HG02970 (cell line): ENCODE data around the gene GCLC.
"Not testable (repeated sequence)": the region's sequence is repeated elsewhere in the genome, so short reads cannot be mapped to it uniquely, and the experiment has no call there.

Experiments used
- ATAC-seq: cut with Tn5 transposase; IDR thresholded peaks from one replicate; pipeline ENCODE4 v1.9.1; 2021; ENCODE audit warnings: mild to moderate bottlenecking, moderate library complexity, moderate number of reproducible peaks; ENCODE audit not compliant: unreplicated experiment, low FRiP score

GCLC gene

DNA sequence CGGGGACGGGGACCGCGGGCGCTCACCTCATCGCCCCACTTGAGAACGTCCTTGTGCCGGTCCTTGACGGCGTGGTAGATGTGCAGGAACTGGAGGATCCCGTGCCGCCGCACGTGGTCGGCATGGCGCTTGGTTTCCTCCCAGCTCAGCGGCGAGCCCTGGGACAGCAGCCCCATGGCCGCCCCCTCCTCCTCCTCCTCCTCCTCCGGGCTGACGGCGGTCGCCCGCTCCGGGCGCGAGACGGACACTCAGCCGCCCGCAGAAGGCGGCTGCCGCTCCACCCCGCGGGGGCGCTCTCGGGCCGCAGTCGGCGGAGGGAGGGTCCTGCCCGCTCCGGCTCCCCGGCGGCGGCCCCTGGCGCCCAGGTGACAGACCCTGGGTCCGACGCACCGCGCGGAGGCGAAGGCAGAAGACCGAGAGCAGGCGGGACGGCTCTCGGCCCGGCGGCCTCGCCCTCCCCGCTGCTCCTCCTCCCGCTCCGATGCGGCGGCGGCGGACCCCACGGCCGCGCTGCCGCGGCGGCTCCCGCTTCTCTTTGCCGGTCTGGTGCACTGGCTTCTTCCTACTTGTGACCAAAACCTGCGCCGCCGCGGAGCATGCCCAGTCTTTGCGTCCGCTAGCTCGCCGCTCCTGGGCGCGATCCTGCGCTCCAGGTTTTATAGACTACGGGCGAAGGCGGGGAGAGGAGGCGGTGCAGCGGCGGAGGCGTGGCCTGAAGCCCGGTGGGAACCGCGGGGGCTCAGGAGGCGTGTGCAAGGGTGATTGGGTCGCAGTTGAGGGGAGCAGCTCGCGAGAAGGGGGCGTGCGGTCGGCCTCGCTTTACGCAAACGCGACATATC lies at the start of gene GCLC:
TSS of gene GCLC (minus strand) at position 632 of the 839 bp plus-strand sequence. CDS start at position 176, 456 bp downstream.
- peak; percentile 60 for ATAC-seq

DNA sequence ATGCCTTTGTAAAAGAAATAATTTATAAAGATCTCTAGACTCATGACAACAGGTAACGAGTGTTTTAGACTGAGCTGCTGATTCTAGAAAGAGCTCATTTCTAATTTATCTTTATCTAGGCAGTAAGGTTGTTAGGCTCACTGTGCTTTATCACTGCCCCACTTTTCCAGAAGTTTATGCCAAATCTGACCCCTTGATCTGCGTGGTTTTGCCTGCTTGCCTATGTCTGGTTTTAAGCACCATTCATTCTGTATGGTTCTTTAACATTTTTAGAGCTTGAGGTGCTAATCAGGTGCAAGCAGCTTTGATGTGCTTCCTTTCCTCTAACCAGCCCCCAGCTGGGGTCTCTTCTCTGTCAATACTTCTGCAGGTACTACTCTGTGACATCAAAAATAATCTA lies 49.7 kb upstream of the GCLC start:
- no peak for ATAC-seq

DNA sequence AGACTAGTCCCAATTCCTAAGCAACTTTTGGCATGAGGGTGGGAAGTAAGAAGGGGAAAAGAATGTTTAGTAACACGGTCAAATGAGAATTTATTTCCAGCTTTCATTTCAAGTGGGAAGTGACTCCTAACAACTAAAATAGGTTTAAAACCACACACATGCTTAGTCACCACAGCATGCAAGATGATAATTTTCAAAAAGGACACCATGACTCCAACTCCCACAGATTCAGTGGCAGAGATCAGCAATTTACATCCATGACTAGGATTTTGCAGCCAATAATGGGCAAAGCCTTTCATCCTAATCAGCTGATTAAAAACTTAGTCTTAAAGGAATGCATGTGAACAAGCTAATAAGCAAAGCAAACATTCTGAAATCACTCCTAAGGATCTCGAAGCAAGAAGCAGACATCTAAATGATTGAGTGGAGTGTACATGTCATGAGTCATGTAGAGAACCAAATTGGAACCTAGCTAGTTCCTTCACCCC lies 48.1 kb upstream of the GCLC start:
- ATAC-seq = no peak

DNA sequence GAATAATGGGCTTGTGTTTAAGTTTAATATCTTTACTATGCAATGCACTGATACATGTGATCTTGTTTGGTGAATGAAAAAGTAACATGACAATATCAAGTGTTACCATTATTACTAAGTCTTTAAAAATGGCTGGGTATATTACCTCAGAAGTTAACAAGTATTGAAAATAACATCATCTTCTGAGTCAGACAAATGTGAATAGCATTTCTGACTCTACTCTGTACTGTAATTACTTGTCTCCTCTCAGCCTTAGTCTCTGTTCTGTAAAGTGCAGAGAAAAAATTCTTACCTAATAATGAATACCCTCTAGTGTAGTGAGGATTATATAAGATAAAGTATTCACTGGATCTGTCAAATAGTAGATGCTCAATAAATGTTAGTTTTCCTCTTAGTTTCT lies 47.0 kb upstream of the GCLC start:
- ATAC-seq = no peak

DNA sequence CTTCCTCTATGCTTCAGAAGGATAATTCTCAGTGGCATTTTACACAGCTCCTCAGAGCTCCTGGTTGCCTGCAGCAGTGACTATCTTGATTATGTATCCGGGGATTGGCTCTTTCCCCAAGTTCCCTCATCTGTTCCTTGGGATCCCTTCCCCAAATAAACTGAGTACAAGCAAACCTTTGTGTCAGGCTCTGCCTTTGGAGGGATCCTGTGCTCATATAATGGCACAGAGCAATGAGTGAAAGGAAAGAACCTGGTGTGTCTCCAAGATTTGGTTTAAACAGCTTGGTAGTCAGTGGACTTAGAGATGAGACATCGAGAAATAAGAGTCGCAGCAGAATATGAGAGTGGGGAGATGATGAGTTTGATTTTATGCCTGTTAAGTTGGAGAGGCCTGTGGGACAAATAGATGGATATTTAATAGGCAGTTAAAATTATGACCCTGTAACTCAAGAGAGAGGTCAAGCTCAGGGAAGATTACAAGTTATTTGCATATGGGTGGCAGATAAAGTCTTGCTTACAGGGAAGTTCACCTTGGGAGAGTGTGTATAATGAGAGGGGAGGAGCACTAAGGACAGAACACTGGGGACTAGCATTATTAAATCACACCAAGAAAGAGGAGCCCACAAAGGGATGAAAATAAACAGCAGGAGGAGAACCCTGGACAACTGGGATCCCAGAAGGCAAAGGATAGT lies 44.1 kb upstream of the GCLC start:
- no peak for ATAC-seq

DNA sequence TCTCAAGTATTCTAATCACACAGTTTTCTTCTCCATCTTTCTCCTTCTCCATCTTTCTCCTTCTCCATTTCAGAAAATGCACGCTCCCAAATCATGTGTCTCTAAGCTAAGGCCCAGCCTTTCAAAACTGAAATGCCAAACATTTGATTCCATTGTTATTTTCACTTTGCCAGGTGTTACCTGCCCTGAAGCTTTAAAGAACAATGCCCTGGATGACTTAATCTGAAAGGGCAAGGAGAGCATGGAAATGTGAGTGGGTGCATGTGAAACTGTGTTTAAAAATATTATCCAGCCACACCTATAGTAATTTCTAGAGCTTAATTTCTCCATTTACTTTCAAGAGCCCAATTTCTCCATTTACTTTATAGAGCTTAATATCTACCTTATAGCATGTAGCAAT lies 42.4 kb upstream of the GCLC start:
- ATAC-seq = no peak

DNA sequence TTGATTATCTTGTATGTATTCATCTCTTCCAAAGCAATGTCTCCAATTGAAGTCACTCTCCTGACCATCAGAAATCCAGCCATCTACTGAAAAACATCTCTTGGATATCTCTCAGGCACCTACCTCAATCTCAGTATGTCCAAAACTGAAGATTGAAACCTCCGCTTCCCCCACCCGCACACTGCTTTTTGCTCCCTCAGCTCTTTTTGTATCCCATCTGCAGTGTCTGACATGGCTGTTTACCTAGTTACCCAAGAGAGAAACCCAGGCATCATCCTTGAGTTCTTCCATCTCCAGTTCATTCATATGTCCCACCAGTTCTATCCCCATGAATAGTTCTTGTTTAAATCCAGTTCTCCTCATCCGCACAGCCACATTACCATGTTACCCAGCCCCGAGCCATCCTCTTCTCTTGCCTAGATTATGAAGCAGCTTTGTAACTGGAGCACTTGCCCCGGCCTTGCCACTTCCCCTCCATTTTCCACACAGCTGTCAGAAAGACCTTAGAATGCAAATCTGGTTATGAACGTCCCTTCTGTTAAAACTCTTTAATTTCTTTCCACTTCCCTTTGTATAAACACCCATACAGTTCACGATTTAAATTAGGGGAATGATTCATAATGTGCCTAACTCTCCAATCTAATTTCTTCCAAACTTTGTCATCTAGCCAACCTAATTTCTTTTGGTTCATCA lies 40.5 kb upstream of the GCLC start:
- ATAC-seq = no peak

DNA sequence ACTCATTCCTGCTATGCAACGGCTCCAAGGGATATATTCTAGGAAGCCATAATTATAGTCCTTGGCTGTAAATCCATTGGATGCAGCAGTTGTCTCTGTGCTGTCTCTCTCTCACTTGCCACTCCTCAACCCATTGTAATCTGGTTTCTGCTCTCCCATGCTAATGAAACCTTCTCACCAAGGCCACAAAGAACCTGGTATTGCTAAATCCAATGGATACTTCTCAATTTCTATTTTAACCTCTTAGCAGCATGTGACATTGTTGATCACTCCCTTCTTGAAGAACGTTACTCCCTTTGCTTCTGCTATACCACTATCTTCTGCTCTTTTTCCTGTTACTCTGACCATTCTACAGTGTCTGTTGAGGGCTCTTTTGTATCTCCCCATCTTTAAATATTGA lies 39.8 kb upstream of the GCLC start:
- no peak for ATAC-seq

DNA sequence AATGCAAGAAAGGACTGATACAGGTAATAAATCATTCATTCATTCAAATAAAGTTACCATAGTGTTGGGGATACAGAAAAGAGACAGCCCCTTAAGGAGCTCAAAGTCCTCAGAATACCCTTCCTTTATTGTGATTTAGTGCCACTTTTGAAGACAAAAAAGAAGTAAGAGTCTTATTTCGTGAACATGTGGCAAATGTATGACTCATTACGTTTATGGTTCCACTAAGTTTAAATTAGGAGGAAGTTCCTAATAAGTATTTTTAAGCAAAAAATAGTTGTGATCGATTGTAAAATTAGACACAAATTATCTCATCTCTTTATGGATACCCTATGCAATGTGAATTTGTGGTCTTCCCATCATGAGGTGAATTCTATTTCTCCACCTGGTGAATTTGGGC lies 38.5 kb upstream of the GCLC start:
- ATAC-seq = no peak

DNA sequence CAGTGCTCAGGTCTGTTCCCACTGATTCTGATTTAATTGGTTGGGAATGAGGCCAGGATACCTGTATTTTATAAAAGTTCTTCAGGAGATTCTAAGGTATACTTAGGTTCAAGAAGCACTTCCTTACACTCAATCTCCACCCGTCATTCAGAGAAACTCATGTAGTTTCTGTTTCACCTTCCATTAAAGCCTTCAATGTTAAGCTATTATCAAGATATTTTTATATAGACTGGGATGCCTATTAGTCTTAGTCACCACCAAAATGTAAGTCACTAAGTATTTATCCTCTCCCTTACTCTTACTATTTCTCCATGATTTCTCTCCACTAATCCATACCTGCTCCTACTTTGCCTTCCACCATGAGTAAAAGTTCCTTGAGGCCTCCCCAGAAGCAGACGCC lies 38.1 kb upstream of the GCLC start:
- ATAC-seq = no peak

DNA sequence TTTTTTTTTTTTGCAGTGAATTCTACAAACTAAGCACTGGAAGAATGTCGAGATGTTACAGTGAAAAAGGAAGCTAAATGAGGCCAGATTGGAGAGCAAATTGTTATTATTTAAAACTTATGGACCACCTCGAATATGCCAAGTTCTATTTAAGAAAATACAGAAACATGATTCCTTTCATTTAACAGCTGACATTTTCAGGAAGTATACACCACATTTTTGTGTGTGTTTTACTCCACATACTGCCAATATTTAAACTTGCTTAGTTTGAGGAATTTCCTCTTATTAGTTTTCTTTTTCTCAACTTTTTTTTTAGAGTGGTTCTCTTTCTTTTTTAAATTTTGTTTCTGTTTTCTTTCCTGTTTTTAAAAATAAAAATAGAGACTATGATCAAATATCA lies 37.0 kb upstream of the GCLC start:
- no peak for ATAC-seq

DNA sequence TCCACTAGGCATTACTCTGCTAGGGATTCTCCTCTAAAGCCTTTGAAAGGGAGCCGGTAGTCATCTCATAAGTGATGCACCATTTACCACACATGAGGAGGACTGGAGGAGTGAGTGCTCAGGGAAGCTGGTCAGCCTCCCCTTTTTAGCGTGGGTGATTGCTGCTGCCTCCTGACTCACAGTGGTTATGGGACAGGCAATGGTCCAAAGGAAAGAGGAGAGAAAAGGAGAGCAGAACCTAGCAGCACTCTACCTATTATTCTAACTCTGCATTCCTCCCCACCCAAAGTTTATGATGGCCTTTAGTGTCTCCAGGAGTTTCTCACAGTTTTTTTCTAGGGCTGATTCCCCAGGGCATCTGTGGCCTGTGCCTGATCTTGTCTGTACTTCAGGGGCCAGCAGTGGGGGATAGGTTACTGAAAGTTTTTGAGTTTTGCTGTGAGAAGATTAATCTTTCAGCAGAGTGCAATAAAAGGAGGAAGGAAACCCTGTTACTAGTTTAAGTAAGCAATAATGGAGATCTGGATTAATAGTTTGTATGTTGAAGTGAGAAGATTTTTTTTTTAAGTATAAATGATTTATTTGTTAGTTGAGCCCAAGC lies 36.4 kb upstream of the GCLC start:
- ATAC-seq = no peak

DNA sequence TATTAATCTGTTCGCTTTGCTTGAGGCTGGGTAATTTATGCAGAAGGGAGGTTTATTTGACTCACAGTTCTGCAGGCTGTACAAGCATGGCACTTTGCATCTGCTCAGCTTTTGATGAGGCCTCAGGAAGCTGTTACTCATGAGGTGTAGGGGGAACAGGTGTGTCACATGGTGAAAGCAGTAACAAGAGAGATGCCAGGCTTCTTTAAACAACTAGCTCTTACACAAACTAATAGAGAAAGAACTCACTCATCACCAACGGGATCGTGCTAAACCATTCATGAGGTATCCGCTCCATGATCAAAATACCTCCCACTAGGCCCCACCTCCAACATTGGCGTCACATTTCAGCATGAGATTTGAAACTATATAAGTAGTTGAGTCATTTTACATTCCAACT lies 34.4 kb upstream of the GCLC start:
- ATAC-seq = no peak

DNA sequence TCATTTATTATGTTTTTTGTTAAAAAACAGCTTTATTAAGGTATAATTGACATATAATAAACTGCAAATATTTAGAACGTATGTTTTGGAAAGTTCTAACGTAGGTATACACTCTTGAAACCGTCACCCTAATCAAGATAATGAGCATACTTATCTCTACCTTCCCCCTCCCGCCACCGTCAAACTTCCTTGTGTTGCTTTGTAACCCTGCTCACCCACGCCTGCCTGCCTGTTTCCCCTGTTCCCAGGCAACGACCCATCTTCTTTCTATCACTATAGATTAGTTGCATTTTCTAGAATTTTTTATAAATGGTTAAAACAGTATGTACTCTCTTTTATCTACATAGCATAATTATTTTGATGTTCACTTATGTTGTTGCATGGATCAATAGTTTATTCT lies 33.5 kb upstream of the GCLC start:
- ATAC-seq = no peak

DNA sequence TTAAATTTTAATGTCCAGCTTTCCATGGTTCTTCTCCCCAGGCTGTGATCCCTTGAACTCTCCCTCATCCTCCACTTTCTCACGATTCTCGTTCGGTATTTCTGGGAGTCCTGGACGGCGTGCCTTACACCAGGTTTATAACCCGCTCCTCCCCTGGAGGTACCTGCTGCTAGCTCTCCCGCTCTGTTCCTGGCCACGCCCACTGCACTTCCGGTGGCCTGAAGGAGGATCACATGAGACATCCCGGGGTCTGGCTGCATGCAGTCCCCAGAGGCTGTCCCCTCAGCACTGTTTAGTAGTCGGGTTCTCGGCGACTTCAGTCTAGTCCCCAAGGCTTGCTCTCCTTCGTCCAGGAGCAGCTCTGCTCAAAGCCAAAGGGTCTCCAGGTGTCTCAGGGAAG lies 28.4 kb upstream of the GCLC start:
- no peak for ATAC-seq

DNA sequence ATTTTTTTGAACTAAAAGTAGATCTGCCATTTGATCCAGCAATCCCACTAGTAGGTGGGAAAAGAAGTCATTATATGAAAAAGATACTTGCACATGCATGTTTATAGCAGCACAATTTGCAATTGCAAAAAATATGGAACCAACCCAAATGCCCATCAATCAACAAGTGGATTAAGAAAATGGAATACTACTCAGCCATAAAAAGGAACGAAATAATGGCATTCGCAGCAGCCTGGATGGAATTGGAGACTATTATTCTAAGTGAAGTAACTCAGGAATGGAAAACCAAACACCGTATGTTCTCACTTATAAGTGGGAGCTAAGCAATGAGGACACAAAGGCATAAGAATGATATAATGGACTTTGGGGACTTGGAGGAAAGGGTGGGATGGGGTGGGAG lies 27.5 kb upstream of the GCLC start:
- ATAC-seq = not testable (repeated sequence)

DNA sequence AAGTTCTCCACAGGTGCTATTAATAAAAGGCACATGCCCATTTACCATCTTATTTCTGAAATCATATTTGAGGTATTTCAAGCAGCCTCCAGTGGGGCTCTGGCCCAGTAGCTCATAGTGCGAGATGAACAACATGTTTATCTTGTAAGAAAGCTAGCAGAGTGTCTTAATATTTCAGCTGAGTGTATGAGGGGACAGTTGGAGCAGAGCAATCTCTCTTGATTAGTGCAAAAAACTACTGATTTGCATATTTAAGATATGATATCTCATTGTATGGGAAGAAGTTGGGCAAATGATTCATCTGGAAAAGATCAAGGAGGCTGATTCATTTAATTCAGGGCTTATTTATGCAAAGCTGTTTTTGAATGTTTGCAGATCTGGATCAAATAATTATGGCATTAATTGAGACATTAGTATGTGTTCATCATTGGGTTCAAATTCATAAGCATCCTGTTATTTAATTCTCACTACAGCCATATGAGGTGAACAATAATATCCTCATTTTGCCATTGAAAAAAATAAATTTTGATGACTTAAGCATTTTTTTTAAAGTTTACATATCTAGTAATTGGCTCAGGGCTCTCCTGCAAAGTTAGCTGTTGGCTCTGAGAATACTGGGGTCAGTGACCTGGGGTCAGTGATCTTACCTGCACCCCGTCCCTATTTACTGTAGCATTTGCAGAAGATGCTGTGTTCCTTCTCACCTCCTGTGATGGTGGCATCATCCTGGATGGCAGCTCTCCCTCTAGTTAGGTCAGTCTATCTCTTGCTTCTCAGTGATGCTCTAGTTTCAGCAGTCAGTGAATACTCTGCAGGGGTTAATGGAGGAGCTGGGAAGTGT lies 24.1 kb upstream of the GCLC start:
- no peak for ATAC-seq

DNA sequence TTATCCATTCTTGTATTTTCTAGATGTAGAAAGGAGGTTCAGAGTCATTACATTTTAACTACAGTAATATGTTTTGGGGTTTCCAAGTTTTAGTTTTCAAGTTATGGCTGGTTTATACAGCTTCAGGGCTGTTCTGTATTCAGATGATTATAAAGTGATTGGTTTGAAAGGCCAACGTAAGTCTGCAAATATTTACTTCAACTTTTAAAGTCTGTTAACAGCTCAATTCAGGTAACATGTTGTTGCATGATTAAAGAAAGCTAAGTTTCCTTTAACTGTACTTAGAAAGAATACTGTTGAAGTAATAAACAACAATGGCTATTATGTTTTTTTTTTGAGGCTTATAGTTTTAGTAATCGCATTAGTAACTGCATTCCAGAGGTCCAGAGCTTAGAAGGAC lies 22.8 kb upstream of the GCLC start:
- no peak for ATAC-seq

DNA sequence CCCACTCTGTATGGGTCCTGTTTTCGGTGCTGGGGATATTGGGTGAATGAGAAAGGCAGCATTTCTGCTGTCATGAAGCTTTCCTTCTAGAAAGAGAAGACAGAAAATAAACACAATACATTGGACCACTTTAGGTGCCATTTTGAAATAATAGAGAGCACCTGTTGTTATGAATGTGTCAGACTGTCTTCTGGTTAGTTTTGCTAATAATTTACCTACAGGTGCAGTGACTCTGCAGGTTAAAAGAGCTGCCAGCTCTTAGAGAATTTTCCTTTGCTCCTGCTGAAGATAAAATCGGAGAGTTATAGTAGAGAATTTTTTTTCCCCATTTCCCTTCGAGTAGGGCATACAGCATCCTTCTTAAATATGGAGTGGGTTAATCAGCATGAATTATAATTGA lies 21.9 kb upstream of the GCLC start:
- no peak for ATAC-seq

DNA sequence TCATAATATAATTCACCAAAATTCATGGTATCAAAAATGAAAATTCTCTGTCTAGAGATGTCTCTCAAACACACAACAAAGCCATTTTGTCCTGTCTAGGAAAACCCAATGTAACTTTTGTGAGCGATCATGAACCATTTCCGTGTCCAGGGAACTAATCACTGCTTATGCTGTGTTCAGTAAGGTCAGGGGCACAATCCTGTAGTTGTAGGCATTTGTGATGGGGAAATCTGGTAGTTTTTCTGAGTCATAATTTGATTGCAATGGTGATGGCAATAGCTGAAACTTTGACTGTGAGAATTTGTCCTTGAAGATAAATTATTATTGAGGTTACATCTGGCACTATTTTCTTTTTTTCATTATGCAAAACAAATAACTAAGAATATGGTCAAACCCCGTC lies 21.0 kb upstream of the GCLC start:
- ATAC-seq = no peak
